SK-N-SH (cell line): ENCODE data around the gene RELCH. TPM values are rescaled to one million over a fixed set of nuclear protein-coding genes. Genes with fewer than 3 reads are reported as not detected.

Experiments used
- CTCF ChIA-PET: fragments of 300-600, 350-600 bp; formaldehyde crosslinking; extraction: SDS; loops from one replicate; lab custom pipeline; 2021; lab: Yijun Ruan, JAX
- POLR2A ChIA-PET: fragments of 350-600 bp; sonication (Branson Sonifier 250); formaldehyde crosslinking; extraction: SDS; loops from one replicate; lab custom pipeline; 2020; ENCODE audit warnings: antibody characterized with exemption, inconsistent platforms; lab: Yijun Ruan, JAX
- DNase-seq: peaks from one replicate; pipeline ENCODE4 v3.0.0; 2012
- H2AFZ ChIP-seq: fragments of 200-600 bp; sonication (generic); 2 replicates; pipeline ENCODE4 v1.8.1; 2016; ENCODE audit warnings: antibody characterized with exemption, mild to moderate bottlenecking, low read depth
- H3F3A ChIP-seq: fragments of 200-600 bp; sonication (generic); replicated peaks from 2 replicates; pipeline ENCODE3; 2016; ENCODE audit warnings: antibody characterized with exemption, mild to moderate bottlenecking; ENCODE audit not compliant: insufficient read depth
- H3K27ac ChIP-seq, 2 experiments: fragments of 200-500 bp in 1 of 2; fragments of 200-600 bp in 1 of 2; sonication (Bioruptor generic) in 1 of 2; sonication (generic), shearing (Covaris generic) in 1 of 2; 2 replicates each; pipeline versions ENCODE4 v1.5.1 to v1.6.1; 2014 to 2016; ENCODE audit warnings: low read depth in 2 of 2, inconsistent platforms in 1 of 2, low read length in 1 of 2, mild to moderate bottlenecking in 1 of 2, mixed read lengths in 1 of 2
- H3K27me3 ChIP-seq: fragments of 200-600 bp; sonication (generic), shearing (Covaris generic); 2 replicates; pipeline ENCODE4 v1.6.1; 2016; ENCODE audit warnings: mixed run types; ENCODE audit not compliant: insufficient read depth
- H3K36me3 ChIP-seq, 2 experiments: fragments of 200-500 bp in 1 of 2; fragments of 200-600 bp in 1 of 2; sonication (Bioruptor generic) in 1 of 2; sonication (generic) in 1 of 2; replicated peaks in 1 of 2; 2 replicates each; pipeline versions ENCODE3 to v1.5.1; 2014 to 2016; ENCODE audit warnings: low read length in 1 of 2, mild to moderate bottlenecking in 1 of 2; ENCODE audit not compliant: insufficient read depth in 2 of 2, control insufficient read depth in 1 of 2
- H3K4me1 ChIP-seq, 2 experiments: fragments of 200-500 bp in 1 of 2; fragments of 200-600 bp in 1 of 2; sonication (Bioruptor generic) in 1 of 2; sonication (generic), shearing (Covaris generic) in 1 of 2; 2 replicates each; pipeline versions ENCODE4 v1.5.1 to v1.6.1; 2014 to 2016; ENCODE audit warnings: low read depth in 1 of 2, low read length in 1 of 2, mixed run types in 1 of 2; ENCODE audit not compliant: insufficient read depth in 2 of 2, control insufficient read depth in 1 of 2
- H3K4me2 ChIP-seq: fragments of 200-600 bp; sonication (generic), shearing (Covaris generic); 2 replicates; pipeline ENCODE4 v1.6.1; 2017; ENCODE audit warnings: mixed run types
- H3K4me3 ChIP-seq, 2 experiments: fragments of 200-500 bp in 1 of 2; fragments of 200-600 bp in 1 of 2; sonication (Bioruptor generic) in 1 of 2; sonication (generic), shearing (Covaris generic) in 1 of 2; 2 replicates each; pipeline versions ENCODE4 v1.5.1 to v1.8.1; 2014 to 2016; ENCODE audit warnings: low read depth in 2 of 2, inconsistent platforms in 1 of 2, low read length in 1 of 2, mild to moderate bottlenecking in 1 of 2, mixed read lengths in 1 of 2, moderate library complexity in 1 of 2
- H3K79me2 ChIP-seq: fragments of 200-600 bp; sonication (generic); 2 replicates; pipeline ENCODE4 v1.8.1; 2017; ENCODE audit warnings: mild to moderate bottlenecking; ENCODE audit not compliant: insufficient read depth
- H3K9ac ChIP-seq: fragments of 200-600 bp; sonication (generic); 2 replicates; pipeline ENCODE4 v1.6.1; 2017; ENCODE audit warnings: mixed run types
- H3K9me2 ChIP-seq: fragments of 200-600 bp; sonication (generic); 2 replicates; pipeline ENCODE4 v1.6.1; 2017; ENCODE audit warnings: mixed run types
- H3K9me3 ChIP-seq: fragments of 200-600 bp; sonication (generic); 2 replicates; pipeline ENCODE4 v1.6.1; 2017; ENCODE audit warnings: mixed run types, mild to moderate bottlenecking, moderate library complexity
- H4K20me1 ChIP-seq: fragments of 200-600 bp; sonication (generic); 2 replicates; pipeline ENCODE4 v1.6.1; 2017; ENCODE audit warnings: mild to moderate bottlenecking, mixed run types; ENCODE audit not compliant: insufficient read depth
- ELF1 ChIP-seq: IDR thresholded peaks from 2 replicates; pipeline ENCODE4 v1.4.0; 2012
- EP300 ChIP-seq, 2 experiments: IDR thresholded peaks; 2 replicates each; pipeline versions ENCODE4 v1.4.0 to v1.6.1; 2012; ENCODE audit warnings: borderline replicate concordance in 1 of 2, low read depth in 1 of 2, low read length in 1 of 2
- EZH2phosphoT487 ChIP-seq: fragments of 200-600 bp; sonication (generic); IDR thresholded peaks from 2 replicates; pipeline ENCODE4 v1.6.1; 2017; ENCODE audit warnings: low read depth, mixed run types, mild to moderate bottlenecking, antibody characterized with exemption, moderate library complexity, borderline replicate concordance
- FOXJ3 ChIP-seq: sonication (generic); formaldehyde crosslinking; IDR thresholded peaks from 2 replicates; pipeline ENCODE4 v1.5.1; 2020; ENCODE audit warnings: mild to moderate bottlenecking, missing genetic modification reagents
- GABPA ChIP-seq: IDR thresholded peaks from 2 replicates; pipeline ENCODE4 v1.4.0; 2012; ENCODE audit warnings: low read depth, mild to moderate bottlenecking
- GATA2 ChIP-seq: sonication (generic); formaldehyde crosslinking; IDR thresholded peaks from 2 replicates; pipeline ENCODE4 v1.5.0; 2020; ENCODE audit warnings: mild to moderate bottlenecking, missing genetic modification reagents
- JUND ChIP-seq: IDR thresholded peaks from 2 replicates; pipeline ENCODE4 v1.4.0; 2012
- MEF2A ChIP-seq: IDR thresholded peaks from 2 replicates; pipeline ENCODE4 v1.4.0; 2012; ENCODE audit warnings: low read depth, borderline replicate concordance
- MXI1 ChIP-seq: IDR thresholded peaks from 2 replicates; pipeline ENCODE4 v1.6.1; 2012; ENCODE audit warnings: mild to moderate bottlenecking, low read depth, low read length, improper control_type of control experiment
- NFIC ChIP-seq: IDR thresholded peaks from 2 replicates; pipeline ENCODE4 v1.4.0; 2012; ENCODE audit warnings: borderline replicate concordance
- NRF1 ChIP-seq: IDR thresholded peaks from 2 replicates; pipeline ENCODE4 v1.6.1; 2012; ENCODE audit warnings: low read depth, mild to moderate bottlenecking, low read length
- POLR2AphosphoS5 ChIP-seq: IDR thresholded peaks from 2 replicates; pipeline ENCODE4 v1.6.1; 2012; ENCODE audit warnings: low read depth, low read length
- RCOR1 ChIP-seq: fragments of 150-350 bp; IDR thresholded peaks from 2 replicates; pipeline ENCODE4 v1.6.1; 2017; ENCODE audit warnings: antibody characterized with exemption, low read length
- RXRA ChIP-seq: IDR thresholded peaks from 2 replicates; pipeline ENCODE4 v1.4.0; 2012; ENCODE audit warnings: low read depth, mild to moderate bottlenecking, borderline replicate concordance
- SIN3A ChIP-seq: IDR thresholded peaks from 2 replicates; pipeline ENCODE4 v1.6.1; 2012; ENCODE audit warnings: low read depth, mild to moderate bottlenecking, low read length, moderate library complexity, borderline replicate concordance
- TCF12 ChIP-seq: IDR thresholded peaks from 2 replicates; pipeline ENCODE4 v1.4.0; 2012
- YY1 ChIP-seq: IDR thresholded peaks from 2 replicates; pipeline ENCODE4 v1.4.0; 2012; ENCODE audit warnings: low read depth, mild to moderate bottlenecking
- WGBS: methylation state at CpG from one replicate; pipeline ENCODE4 v1.1.6; 2017; ENCODE audit warnings: low lambda C conversion rate; 5-methylcytosine and 5-hydroxymethylcytosine counted together
- polyA plus RNA-seq, 3 experiments: library from polyadenylated mRNA; depleted of rRNA; stranded (reverse); fragments of >200 nt; gene quantifications; 2 replicates each; pipeline ENCODE4 v1.2.3, GENCODE V29; 2012
- TF ChIP-seq, protein P1 (sequence below): fragments of 150-350 bp; IDR thresholded peaks from 2 replicates; pipeline ENCODE4 v1.6.1; 2017; ENCODE audit warnings: antibody characterized with exemption, low read length, low read depth, borderline replicate concordance
- TF ChIP-seq, protein P2 (sequence below): IDR thresholded peaks from 2 replicates; pipeline ENCODE4; 2012
- TF ChIP-seq, protein P3 (sequence below): IDR thresholded peaks from 2 replicates; pipeline ENCODE4 v1.4.0; 2012; ENCODE audit warnings: low read depth
- TF ChIP-seq, protein P4 (sequence below): IDR thresholded peaks from 2 replicates; pipeline ENCODE4 v1.4.0; 2012; ENCODE audit warnings: low read depth, borderline replicate concordance

RELCH gene
- polyA plus RNA-seq, 1 of the 3 experiments (the other 2 are of a cell fraction) = 7.4 TPM

DNA sequence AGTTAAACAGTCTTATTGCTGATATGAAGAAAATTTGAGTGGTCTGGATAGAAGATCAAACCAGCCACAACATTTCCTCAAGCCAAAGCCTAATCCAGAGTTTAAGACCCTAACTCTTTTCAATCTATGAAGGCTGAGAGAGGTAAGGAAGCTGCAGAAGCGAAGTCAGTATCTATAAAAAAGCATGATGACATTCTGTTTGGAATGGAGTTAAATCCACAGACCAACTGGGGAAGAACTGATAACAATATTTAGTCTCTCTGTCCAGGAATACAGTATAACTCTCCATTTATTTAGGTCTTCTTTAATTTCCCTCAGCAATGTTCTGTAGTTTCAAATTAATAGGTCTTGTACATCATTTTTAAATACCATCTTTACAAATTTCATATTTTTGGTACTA, 16.2 kb upstream of the RELCH start:
- 100% methylated on average over 1 of the region's 1 CpG for WGBS

DNA sequence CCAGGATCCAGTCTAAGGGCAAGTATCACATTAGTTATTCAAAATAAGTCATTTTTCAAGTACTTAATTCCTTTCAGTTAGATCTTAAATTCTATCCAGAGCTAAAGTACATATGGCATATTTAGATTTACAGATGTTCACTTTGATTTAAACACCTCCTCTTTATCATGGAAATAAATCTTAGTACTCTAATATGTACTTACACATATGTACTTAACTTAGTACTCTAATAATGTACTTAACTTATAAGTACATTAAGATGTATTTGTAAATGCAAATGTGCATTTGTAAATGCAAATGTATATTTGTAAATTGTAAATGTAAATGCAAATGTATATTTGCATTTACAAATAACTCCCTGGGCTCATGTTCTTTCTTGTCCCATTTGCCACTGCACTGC, 14.8 kb upstream of the RELCH start:
- no peak overlapping the region for H2AFZ ChIP-seq
- no peak for DNase-seq
- H3K9ac ChIP-seq = no peak overlapping the region
- POLR2A ChIA-PET = no interaction called here
- H3K4me1 ChIP-seq = no peaks in the 10 kb centered on the region
- no peaks in the 10 kb centered on the region for H3K9me3 ChIP-seq
- H3K79me2 ChIP-seq = peaks cover 3% of the 10 kb centered on the region; the same call in 1 of the 2 replicates
- TF ChIP-seq EZH2phosphoT487 (no peak), POLR2AphosphoS5 (no peak), NFIC (no peak), EP300 (IDR thresholded peaks at IDR 0.05; ENCODE audit: borderline replicate concordance in 1 of 2, low read depth in 1 of 2, low read length in 1 of 2) (no peak), YY1 (no peak), MXI1 (no peak), FOXJ3 (CRISPR knock-in tag) (no peak), GABPA (no peak), GATA2 (CRISPR knock-in tag) (no peak)
- TF ChIP-seq, protein P1, sequence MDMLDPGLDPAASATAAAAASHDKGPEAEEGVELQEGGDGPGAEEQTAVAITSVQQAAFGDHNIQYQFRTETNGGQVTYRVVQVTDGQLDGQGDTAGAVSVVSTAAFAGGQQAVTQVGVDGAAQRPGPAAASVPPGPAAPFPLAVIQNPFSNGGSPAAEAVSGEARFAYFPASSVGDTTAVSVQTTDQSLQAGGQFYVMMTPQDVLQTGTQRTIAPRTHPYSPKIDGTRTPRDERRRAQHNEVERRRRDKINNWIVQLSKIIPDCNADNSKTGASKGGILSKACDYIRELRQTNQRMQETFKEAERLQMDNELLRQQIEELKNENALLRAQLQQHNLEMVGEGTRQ = no peak
- TF ChIP-seq, protein P2, sequence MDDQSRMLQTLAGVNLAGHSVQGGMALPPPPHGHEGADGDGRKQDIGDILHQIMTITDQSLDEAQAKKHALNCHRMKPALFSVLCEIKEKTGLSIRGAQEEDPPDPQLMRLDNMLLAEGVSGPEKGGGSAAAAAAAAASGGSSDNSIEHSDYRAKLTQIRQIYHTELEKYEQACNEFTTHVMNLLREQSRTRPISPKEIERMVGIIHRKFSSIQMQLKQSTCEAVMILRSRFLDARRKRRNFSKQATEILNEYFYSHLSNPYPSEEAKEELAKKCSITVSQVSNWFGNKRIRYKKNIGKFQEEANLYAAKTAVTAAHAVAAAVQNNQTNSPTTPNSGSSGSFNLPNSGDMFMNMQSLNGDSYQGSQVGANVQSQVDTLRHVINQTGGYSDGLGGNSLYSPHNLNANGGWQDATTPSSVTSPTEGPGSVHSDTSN = no peak
- TF ChIP-seq, all 33 proteins: peak for 0
- CTCF ChIA-PET = interaction anchor here (0.6 kb wide), 1 partner anchor 548 kb away, joined by 3 read pairs; no protein-coding TSS in a partner anchor
- Histone ChIP-seq H3F3A (no peaks in the 10 kb centered on the region), H3K27ac (no peak overlapping the region), H3K4me3 (no peak overlapping the region), H4K20me1 (no peaks in the 10 kb centered on the region), H3K27me3 (no peaks in the 10 kb centered on the region), H3K36me3 (no peaks in the 10 kb centered on the region), H3K4me2 (no peak overlapping the region), H3K9me2 (no peaks in the 10 kb centered on the region)

More for the DNA sequence above, 16.2 kb upstream of the RELCH start:
- ChIA-PET POLR2A (no interaction called here), CTCF (no interaction called here)
- Histone ChIP-seq H3F3A (no peaks in the 10 kb centered on the region), H4K20me1 (no peaks in the 10 kb centered on the region), H3K27ac (no peak overlapping the region), H3K9ac (no peak overlapping the region), H3K9me2 (no peaks in the 10 kb centered on the region), H3K4me3 (no peak overlapping the region), H3K27me3 (no peaks in the 10 kb centered on the region), H3K79me2 (peaks cover 3% of the 10 kb centered on the region; the same call in 1 of the 2 replicates), H3K4me2 (no peak overlapping the region), H2AFZ (no peak overlapping the region), H3K4me1 (no peaks in the 10 kb centered on the region), H3K36me3 (no peaks in the 10 kb centered on the region), H3K9me3 (no peaks in the 10 kb centered on the region)
- no peak for TF ChIP-seq RXRA
- no peak for TF ChIP-seq GABPA
- TF ChIP-seq, protein P3, sequence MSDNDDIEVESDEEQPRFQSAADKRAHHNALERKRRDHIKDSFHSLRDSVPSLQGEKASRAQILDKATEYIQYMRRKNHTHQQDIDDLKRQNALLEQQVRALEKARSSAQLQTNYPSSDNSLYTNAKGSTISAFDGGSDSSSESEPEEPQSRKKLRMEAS = no peak
- TF ChIP-seq NFIC = no peak
- TF ChIP-seq EP300 (IDR thresholded peaks at IDR 0.05; ENCODE audit: borderline replicate concordance in 1 of 2, low read depth in 1 of 2, low read length in 1 of 2) = no peak
- TF ChIP-seq JUND = no peak
- no peak for TF ChIP-seq RCOR1
- TF ChIP-seq, protein P1 = no peak
- TF ChIP-seq ELF1 = no peak
- no peak for TF ChIP-seq EZH2phosphoT487
- TF ChIP-seq POLR2AphosphoS5 = no peak
- no peak for TF ChIP-seq NRF1
- TF ChIP-seq, protein P4, sequence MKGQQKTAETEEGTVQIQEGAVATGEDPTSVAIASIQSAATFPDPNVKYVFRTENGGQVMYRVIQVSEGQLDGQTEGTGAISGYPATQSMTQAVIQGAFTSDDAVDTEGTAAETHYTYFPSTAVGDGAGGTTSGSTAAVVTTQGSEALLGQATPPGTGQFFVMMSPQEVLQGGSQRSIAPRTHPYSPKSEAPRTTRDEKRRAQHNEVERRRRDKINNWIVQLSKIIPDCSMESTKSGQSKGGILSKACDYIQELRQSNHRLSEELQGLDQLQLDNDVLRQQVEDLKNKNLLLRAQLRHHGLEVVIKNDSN = no peak
- TF ChIP-seq GATA2 (CRISPR knock-in tag) = no peak
- TF ChIP-seq SIN3A = no peak
- no peak for TF ChIP-seq TCF12
- no peak for TF ChIP-seq MEF2A
- DNase-seq = no peak
